ENCODE measurements around the gene RPS19.
"Not testable (repeated sequence)": the region's sequence is repeated elsewhere in the genome, so short reads cannot be mapped to it uniquely, and the experiment has no call there.

Gene RPS19

GRCh38 chr19:41912899-41913537, 53.0 kb downstream of the RPS19 start:
- DNase-seq (ENCODE audit: low read depth in 2 of 2, low spot score in 1 of 2) = no peak

DNA sequence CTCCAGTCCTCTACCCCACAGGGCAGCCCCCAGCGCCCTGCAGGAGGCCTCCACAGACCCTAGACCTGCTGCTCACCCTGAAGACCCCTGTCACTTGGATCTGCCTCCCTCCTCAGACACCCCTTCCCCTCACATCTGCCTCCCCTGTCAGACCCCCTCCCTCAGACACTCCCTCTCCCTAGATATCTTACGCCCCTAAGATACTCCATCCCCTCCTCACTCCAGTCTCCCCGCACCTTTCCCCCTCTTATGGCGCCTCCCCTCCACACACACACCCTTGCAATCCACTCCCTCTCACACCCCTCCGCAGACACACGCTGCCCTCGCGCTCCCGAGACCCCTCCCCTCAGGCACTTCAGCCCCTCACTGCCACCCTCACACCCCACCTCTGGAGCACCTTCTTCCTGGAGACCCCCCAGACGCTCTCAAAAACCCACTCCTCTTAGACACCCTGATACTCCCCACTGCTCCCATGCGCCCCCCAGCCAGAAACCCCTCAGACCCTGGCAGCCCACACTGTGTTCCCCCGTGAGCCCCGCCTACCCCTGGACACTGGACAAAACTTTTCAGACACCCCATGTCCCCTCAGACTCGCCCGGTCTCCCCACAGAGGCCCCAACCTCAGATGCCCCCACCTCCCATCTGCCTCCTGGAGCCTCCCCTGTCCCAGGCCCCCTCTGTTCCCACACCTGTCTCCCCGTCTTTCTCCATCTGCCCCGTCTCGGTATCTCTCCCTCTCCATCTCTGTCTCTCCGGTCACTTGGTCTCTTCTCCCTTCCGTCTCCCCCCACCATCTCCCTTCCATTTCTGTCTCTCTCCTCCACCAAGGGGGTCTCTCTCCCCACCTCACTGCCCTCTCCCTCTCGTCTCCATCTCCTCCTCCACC, 53.7 kb downstream of the RPS19 start:
- DNase-seq (ENCODE audit: low read depth in 2 of 2, low spot score in 1 of 2) = no peak

DNA sequence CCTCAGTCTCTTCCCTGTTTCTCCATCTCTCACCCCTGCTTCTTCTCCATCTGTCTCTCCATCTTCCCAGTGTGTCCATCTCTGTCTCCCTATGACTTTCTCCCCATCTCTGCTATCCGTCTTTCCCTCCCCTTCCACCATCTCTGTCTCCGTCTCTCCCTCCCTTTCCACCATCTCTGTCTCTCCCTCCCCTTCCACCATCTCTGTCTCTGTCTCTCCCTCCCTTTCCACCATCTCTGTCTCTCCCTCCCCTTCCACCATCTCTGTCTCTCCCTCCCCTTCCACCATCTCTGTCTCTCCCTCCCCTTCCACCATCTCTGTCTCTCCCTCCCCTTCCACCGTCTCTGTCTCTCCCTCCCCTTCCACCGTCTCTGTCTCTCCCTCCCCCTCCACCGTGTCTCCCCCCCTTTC, 54.4 kb downstream of the RPS19 start:
- not testable (repeated sequence) for DNase-seq (ENCODE audit: low read depth in 2 of 2, low spot score in 1 of 2)

- DNase-seq (ENCODE audit: low read depth in 2 of 2, low spot score in 1 of 2) = no peak
These were observed 55.1 kb downstream of the RPS19 start for GRCh38 chr19:41915021-41915775.

DNA sequence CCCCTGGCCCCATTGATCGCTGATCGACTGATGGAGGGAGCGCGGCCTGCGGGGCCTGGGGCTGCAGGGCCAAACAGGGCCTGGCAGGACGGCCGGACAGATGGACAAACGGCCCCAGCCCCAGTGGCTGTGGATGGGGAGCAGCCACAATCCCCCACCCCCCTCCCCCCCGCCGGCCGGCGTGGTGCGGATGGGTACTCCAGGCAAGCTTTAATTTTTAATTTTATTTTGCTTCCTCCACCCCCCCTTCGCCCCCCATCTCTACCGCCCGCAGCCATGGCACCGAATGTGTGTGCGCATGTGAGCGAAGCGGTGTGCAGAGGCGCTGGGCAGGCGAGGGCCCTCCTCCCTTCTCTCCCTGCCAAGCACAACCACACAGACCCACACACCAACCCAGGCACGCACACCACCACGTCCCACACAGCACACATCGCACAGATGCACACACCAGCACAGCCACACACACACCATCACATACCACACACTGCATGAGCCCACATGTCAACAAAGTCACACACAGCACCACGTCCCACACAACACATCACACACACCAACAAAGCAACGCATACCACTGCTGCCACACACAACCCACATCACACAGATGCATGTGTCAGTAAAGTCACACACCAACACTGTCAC, 55.8 kb downstream of the RPS19 start:
- DNase-seq (ENCODE audit: low read depth in 2 of 2, low spot score in 1 of 2) = no peak

DNA sequence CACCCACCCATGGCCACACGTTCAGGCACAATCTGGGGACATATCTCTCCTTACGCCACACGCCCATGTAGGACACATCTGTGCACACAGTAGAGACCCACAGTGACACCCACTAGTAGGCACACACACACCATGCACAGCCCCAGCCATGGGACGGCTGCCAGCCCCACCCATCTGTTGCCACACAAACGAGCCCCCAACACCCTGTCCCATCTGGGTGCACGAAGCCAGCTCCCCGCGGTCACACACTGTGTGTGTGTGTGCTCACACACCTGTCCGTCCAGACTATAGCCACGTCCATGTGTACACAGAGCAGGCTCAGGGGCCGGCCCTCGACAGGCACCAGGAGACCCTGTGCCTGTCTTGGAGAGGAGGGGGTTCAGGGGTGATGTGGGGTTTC, 57.6 kb downstream of the RPS19 start:
- no peak for DNase-seq (ENCODE audit: low read depth in 2 of 2, low spot score in 1 of 2)

GRCh38 chr19:41918095-41918494, 58.0 kb downstream of the RPS19 start:
- no peak for DNase-seq (ENCODE audit: low read depth in 2 of 2, low spot score in 1 of 2)

DNA sequence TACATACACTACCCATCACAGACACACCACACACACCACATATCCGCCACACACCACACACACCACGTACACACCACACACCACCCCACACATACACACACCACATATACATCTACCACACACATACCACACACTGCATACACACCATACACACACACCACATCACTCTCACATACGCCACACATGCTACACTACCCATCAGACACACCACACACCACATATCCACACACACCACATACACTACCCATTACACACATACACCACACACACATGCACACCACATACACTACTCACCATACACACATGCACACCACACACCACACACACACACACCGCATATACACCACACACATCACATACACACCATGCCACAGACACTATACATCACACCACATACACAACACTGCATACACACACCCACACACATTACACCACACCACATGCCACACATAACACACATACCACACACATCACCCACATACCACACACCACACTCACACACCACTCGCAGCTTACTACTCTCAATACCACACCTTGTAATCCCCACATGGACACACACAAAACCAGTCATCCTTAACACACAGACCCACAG, 58.7 kb downstream of the RPS19 start:
- no peak for DNase-seq (ENCODE audit: low read depth in 2 of 2, low spot score in 1 of 2)

- no peak for DNase-seq (ENCODE audit: low read depth in 2 of 2, low spot score in 1 of 2)
These were observed 60.1 kb downstream of the RPS19 start for GRCh38 chr19:41919948-41920712.

- DNase-seq (ENCODE audit: low read depth in 2 of 2, low spot score in 1 of 2) = no peak
These were observed 61.0 kb downstream of the RPS19 start for GRCh38 chr19:41920882-41921576.

DNA sequence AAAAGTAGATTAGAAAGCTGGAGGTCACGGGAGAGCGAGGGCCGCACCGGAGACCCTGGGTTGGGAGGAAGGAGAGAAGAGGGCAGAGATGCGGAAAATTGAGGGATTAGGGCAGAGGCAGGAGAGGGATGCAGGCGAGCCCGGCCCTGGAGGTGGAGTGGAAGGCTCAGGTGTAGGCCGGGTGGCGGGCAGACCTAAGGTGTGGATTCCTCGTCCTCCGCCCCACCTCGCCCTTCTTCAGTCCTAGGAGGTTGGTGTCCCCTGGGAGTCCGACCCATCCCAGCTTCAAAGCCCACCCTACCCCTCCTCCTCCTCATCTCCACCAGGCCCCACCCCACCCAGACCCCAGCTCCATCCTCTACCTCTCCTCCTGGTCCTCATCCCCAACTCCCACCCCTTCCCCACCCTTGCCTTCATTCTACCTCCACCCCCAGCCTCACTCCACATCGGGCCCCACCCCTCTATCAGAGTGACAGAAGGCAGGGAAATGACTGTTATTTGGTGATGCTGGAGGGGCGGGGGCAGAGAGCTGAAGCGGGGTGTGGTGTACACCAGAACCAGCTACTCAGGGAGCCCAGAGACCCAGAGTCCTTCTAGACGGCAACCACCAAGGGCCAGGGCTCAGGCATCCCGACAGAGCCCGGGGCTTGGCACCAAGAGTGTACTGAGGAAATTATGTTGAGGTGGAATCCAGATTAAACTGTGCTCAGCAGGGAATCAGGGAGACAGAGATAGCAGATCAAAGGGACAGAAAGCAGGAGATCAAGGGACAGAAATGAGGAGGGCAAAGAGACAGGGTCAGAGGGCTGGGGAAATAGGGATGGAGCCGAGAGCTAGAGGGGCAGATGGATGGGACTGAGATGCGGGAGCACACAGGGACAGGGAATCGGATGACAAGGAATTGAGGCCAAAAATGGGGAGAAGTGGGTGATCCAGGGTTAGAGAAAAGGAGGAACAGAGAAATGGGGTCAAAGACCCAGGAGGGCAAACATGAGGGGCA, 61.8 kb downstream of the RPS19 start:
- DNase-seq (ENCODE audit: low read depth in 2 of 2, low spot score in 1 of 2) = no peak
